ENCODE results near the gene ANKRD40. TPM values are rescaled to one million over a fixed set of nuclear protein-coding genes. Genes with fewer than 3 reads are reported as not detected.

Gene ANKRD40
- total and polyA plus RNA-seq, 9 of the 15 experiments (the other 6 are each of a cell fraction or from before 2014, with no cell fraction given) = 9.0 to 28.9 (median 27.7) TPM

DNA sequence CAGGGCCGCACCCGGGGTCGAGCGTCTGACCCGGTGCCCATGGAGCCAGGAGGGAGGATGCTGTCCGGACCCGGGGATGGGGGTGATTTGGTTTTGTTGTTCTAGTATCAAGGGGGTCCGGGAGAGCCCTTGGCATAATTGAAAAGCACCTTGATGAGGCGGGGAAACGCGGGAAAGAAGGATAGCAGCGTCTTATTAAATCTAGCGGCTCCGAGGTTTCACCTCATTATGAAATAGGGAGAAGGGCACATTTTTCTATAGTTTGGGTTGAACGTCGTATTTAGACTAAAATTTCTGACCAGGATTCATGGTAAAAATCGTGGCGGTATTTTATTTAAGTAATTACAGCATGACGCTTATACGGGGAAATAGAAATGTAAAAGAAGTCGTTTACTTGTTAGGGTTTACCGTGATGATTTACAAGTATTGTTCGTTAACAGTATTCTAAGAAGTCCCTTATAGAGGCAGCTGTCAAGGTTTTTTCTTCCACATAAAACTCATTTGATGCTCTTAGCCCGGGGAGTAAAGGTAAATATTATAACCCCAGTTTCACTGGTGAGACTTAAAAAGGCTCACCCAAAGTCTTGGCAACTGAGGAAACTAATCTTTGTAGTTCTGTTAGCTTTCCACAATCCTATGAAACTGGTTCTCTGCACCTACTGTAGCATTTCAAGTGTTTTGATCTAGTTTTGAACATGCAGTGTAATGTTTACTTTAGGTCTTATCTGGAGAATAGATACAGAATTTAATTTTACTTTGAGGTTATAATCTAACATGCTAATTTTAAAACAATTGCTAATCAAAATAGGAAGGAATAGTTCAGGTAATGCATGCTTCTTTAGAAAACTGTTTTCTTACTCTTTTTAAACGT, 12.4 kb upstream of the ANKRD40 start (continued):
- TF ChIP-seq ARID2 (IDR thresholded peaks at IDR 0.05) (0 out of 2 replicates have a peak, but pooled peaks have one; percentile 10), GTF2E2 (tag; IDR thresholded peaks at IDR 0.05) (peak; percentile 3; the same call in 1 of the 2 replicates), HDAC1 (IDR thresholded peaks at IDR 0.05) (0 out of 4 replicates have a peak, but pooled peaks of 1 of the 2 experiments have one; percentile 8), HMGXB4 (CRISPR knock-in tag; IDR thresholded peaks at IDR 0.05) (peak; percentile 24; the same call in 1 of the 2 replicates), BDP1 (IDR thresholded peaks at IDR 0.05; ENCODE audit: insufficient read depth, insufficient read length) (no peak), BCOR (IDR thresholded peaks at IDR 0.05) (no peak), POLR2B (IDR thresholded peaks at IDR 0.05; ENCODE audit: low read depth, partially characterized antibody) (no peak), TGIF2 (CRISPR knock-in tag; IDR thresholded peaks at IDR 0.05) (0 out of 2 replicates have a peak, but pooled peaks have one; percentile 13), PRPF4 (IDR thresholded peaks at IDR 0.05; ENCODE audit: insufficient read depth, low read depth, low read length, poor library complexity, severe bottlenecking) (peak; percentile 11), ZC3H4 (CRISPR knock-in tag; IDR thresholded peaks at IDR 0.05; ENCODE audit: borderline replicate concordance) (0 out of 2 replicates have a peak, but pooled peaks have one; percentile 14), EP300 (IDR thresholded peaks at IDR 0.05; ENCODE audit: low read length) (0 out of 2 replicates have a peak, but pooled peaks have one; percentile 2), ZNF395 (CRISPR knock-in tag; IDR thresholded peaks at IDR 0.05) (0 out of 2 replicates have a peak, but pooled peaks have one; percentile 7), ATF6 (CRISPR knock-in tag; IDR thresholded peaks at IDR 0.05) (no peak), CCNT2 (IDR thresholded peaks at IDR 0.05; ENCODE audit: borderline replicate concordance, extremely low read depth, insufficient read length, low read depth, low read length) (peak; percentile 9)
